IMR-90 (cell line): Measurements from ENCODE around the gene LPAR2. TPM values are rescaled to one million over a fixed set of nuclear protein-coding genes. Genes with fewer than 3 reads are reported as not detected.

ENCODE experiments used
- ATAC-seq: fragments of 200-7000 bp; cut with Tn5 transposase; 2 replicates; pipeline ENCODE4 v1.9.1; 2020; ENCODE audit warnings: low read depth, mild to moderate bottlenecking, moderate library complexity
- BruUV-seq: library from RNA; stranded (reverse); fragments of 400-500 nt; replicated peaks from 2 replicates; lab custom pipeline; 2021; lab: Mats Ljungman, UMichigan
- CTCF ChIA-PET: fragments of 300-600 bp; formaldehyde crosslinking; extraction: SDS; loops from one replicate; lab custom pipeline; 2021; ENCODE audit warnings: antibody characterized with exemption; lab: Yijun Ruan, JAX
- POLR2A ChIA-PET: fragments of 300-600 bp; sonication (Branson Sonifier 250); formaldehyde crosslinking; loops from one replicate; lab custom pipeline; 2022; ENCODE audit warnings: antibody characterized with exemption; ENCODE audit not compliant: unreplicated experiment; lab: Charles Lee
- DNase-seq: peaks from one replicate; pipeline ENCODE4 v3.0.0; 2013
- H2AFZ ChIP-seq: replicated peaks from 2 replicates; pipeline ENCODE3; 2013; ENCODE audit warnings: low read length, mild to moderate bottlenecking; ENCODE audit not compliant: poor library complexity
- H2AK5ac ChIP-seq: 2 replicates; pipeline ENCODE4 v1.6.1; 2013; ENCODE audit warnings: low read depth, low read length, inconsistent platforms
- H2AK9ac ChIP-seq: replicated peaks from 2 replicates; pipeline ENCODE3; 2013; ENCODE audit warnings: mild to moderate bottlenecking, low read depth, low read length, moderate library complexity; ENCODE audit not compliant: poor library complexity
- H2BK120ac ChIP-seq: 2 replicates; pipeline ENCODE4 v1.6.1; 2013; ENCODE audit warnings: low read depth, low read length, inconsistent platforms
- H2BK15ac ChIP-seq: 3 replicates; pipeline ENCODE4 v1.6.1; 2013; ENCODE audit warnings: low read depth, low read length, inconsistent platforms
- H2BK20ac ChIP-seq: 2 replicates; pipeline ENCODE4 v1.6.1; 2013; ENCODE audit warnings: low read depth, mild to moderate bottlenecking, inconsistent platforms, low read length, moderate library complexity
- H2BK5ac ChIP-seq: 2 replicates; pipeline ENCODE4 v1.6.1; 2013; ENCODE audit warnings: mild to moderate bottlenecking, low read depth, low read length, inconsistent platforms; ENCODE audit not compliant: poor library complexity, severe bottlenecking
- H3K14ac ChIP-seq: replicated peaks from 2 replicates; pipeline ENCODE4 v1.6.1; 2013; ENCODE audit warnings: low read depth, low read length, inconsistent platforms
- H3K18ac ChIP-seq: 2 replicates; pipeline ENCODE4 v1.6.1; 2013; ENCODE audit warnings: low read depth, low read length, control low read depth
- H3K23ac ChIP-seq: 2 replicates; pipeline ENCODE4 v1.6.1; 2013; ENCODE audit warnings: low read depth, low read length, inconsistent platforms
- H3K27ac ChIP-seq: 2 replicates; pipeline ENCODE4 v1.5.1; 2013; ENCODE audit warnings: mild to moderate bottlenecking, control low read depth, low read length; ENCODE audit not compliant: insufficient read depth
- H3K27me3 ChIP-seq: 2 replicates; pipeline ENCODE4 v1.6.1; 2013; ENCODE audit warnings: low read length; ENCODE audit not compliant: control insufficient read depth, insufficient read depth
- H3K36me3 ChIP-seq: 2 replicates; pipeline ENCODE4 v1.6.1; 2013; ENCODE audit warnings: low read length, mixed read lengths; ENCODE audit not compliant: control insufficient read depth, insufficient read depth
- H3K4ac ChIP-seq: 2 replicates; pipeline ENCODE4 v1.6.1; 2013; ENCODE audit warnings: low read depth, low read length, inconsistent platforms
- H3K4me1 ChIP-seq: 2 replicates; pipeline ENCODE4 v1.6.1; 2013; ENCODE audit warnings: low read length, mixed read lengths; ENCODE audit not compliant: control insufficient read depth, insufficient read depth
- H3K4me2 ChIP-seq: 2 replicates; pipeline ENCODE4 v1.6.1; 2013; ENCODE audit warnings: low read depth, mild to moderate bottlenecking, control low read depth, low read length, moderate library complexity
- H3K4me3 ChIP-seq: 2 replicates; pipeline ENCODE4 v1.5.1; 2013; ENCODE audit warnings: low read depth, mild to moderate bottlenecking, control low read depth, low read length, moderate library complexity; ENCODE audit not compliant: insufficient read depth
- H3K56ac ChIP-seq: 2 replicates; pipeline ENCODE4 v1.6.1; 2013; ENCODE audit warnings: low read length, inconsistent platforms; ENCODE audit not compliant: insufficient read depth; ENCODE audit errors: extremely low read depth
- H3K79me1 ChIP-seq, 2 experiments: 2 replicates each; pipeline ENCODE4 v1.6.1; 2013; ENCODE audit warnings: low read length in 2 of 2, inconsistent platforms in 1 of 2, low read depth in 1 of 2
- H3K9ac ChIP-seq: 2 replicates; pipeline ENCODE4 v1.6.1; 2013; ENCODE audit warnings: low read depth, low read length, control low read depth
- H3K9me1 ChIP-seq: 2 replicates; pipeline ENCODE4 v1.6.1; 2013; ENCODE audit warnings: low read length, inconsistent platforms; ENCODE audit not compliant: insufficient read depth
- H3K9me3 ChIP-seq: 2 replicates; pipeline ENCODE4 v1.6.1; 2013; ENCODE audit warnings: low read length; ENCODE audit not compliant: control insufficient read depth, insufficient read depth
- H4K20me1 ChIP-seq: 2 replicates; pipeline ENCODE4 v1.6.1; 2013; ENCODE audit warnings: low read length, inconsistent platforms; ENCODE audit not compliant: insufficient read depth
- H4K5ac ChIP-seq: 2 replicates; pipeline ENCODE4 v1.6.1; 2013; ENCODE audit warnings: mild to moderate bottlenecking, low read depth, low read length, control low read depth
- H4K8ac ChIP-seq, 2 experiments: 2 replicates each; pipeline ENCODE4 v1.6.1; 2013; ENCODE audit warnings: low read depth in 2 of 2, low read length in 2 of 2, control low read depth in 1 of 2, inconsistent platforms in 1 of 2
- H4K91ac ChIP-seq: 2 replicates; pipeline ENCODE4 v1.6.1; 2013; ENCODE audit warnings: low read depth, low read length, inconsistent platforms; ENCODE audit not compliant: insufficient read depth
- BHLHE40 ChIP-seq: fragments of 150-350 bp; IDR thresholded peaks from 2 replicates; pipeline ENCODE4 v1.6.1; 2016; ENCODE audit warnings: mild to moderate bottlenecking, low read depth, low read length
- CEBPB ChIP-seq: IDR thresholded peaks from 2 replicates; pipeline ENCODE4 v1.6.1; 2012; ENCODE audit warnings: low read depth, low read length, improper control_type of control experiment
- CHD1 ChIP-seq: IDR thresholded peaks from 2 replicates; pipeline ENCODE4 v1.6.1; 2012; ENCODE audit warnings: low read depth, low read length, improper control_type of control experiment
- FOS ChIP-seq: fragments of 150-350 bp; IDR thresholded peaks from 2 replicates; pipeline ENCODE4 v1.6.1; 2016; ENCODE audit warnings: low read depth, low read length
- MAFK ChIP-seq: IDR thresholded peaks from 2 replicates; pipeline ENCODE4 v1.6.1; 2012; ENCODE audit warnings: low read depth, low read length, improper control_type of control experiment
- MAZ ChIP-seq: IDR thresholded peaks from 2 replicates; pipeline ENCODE4 v1.6.1; 2012; ENCODE audit warnings: low read depth, mild to moderate bottlenecking, low read length, improper control_type of control experiment, moderate library complexity, borderline replicate concordance
- MXI1 ChIP-seq: IDR thresholded peaks from 2 replicates; pipeline ENCODE4 v1.6.1; 2012; ENCODE audit warnings: low read depth, mild to moderate bottlenecking, low read length, moderate library complexity, borderline replicate concordance
- NFE2L2 ChIP-seq: fragments of 150-350 bp; IDR thresholded peaks from 2 replicates; pipeline ENCODE4 v1.6.1; 2016; ENCODE audit warnings: low read depth, mild to moderate bottlenecking, low read length
- POLR2A ChIP-seq: IDR thresholded peaks from 2 replicates; pipeline ENCODE4 v1.6.1; 2012; ENCODE audit warnings: mild to moderate bottlenecking, low read depth, low read length
- RAD21 ChIP-seq: IDR thresholded peaks from 2 replicates; pipeline ENCODE4 v1.6.1; 2012; ENCODE audit warnings: low read length, improper control_type of control experiment
- RCOR1 ChIP-seq: IDR thresholded peaks from 2 replicates; pipeline ENCODE4 v1.6.1; 2012; ENCODE audit warnings: mild to moderate bottlenecking, low read length, improper control_type of control experiment; ENCODE audit not compliant: insufficient replicate concordance
- RFX5 ChIP-seq: IDR thresholded peaks from 2 replicates; pipeline ENCODE4 v1.8.0; 2012; ENCODE audit warnings: low read depth, mild to moderate bottlenecking, low read length, moderate library complexity
- SMC3 ChIP-seq: fragments of 150-350 bp; IDR thresholded peaks from 2 replicates; pipeline ENCODE4 v1.6.1; 2016; ENCODE audit warnings: low read depth, mild to moderate bottlenecking, antibody characterized with exemption, low read length, moderate library complexity
- USF2 ChIP-seq: fragments of 150-350 bp; IDR thresholded peaks from 2 replicates; pipeline ENCODE4 v1.6.1; 2017; ENCODE audit warnings: mild to moderate bottlenecking, antibody characterized with exemption, low read length, low read depth
- WGBS, 2 experiments: methylation state at CpG; one replicate each; pipeline versions ENCODE4 v1.1.5 to v1.1.7; 2013; ENCODE audit warnings: missing lambda C conversion rate in 2 of 2; ENCODE audit not compliant: insufficient read length in 1 of 2; ENCODE audit errors: extremely low coverage in 2 of 2; 5-methylcytosine and 5-hydroxymethylcytosine counted together
- dilution Hi-C: fragments of 300-500 bp; cut with HindIII; formaldehyde crosslinking; loops from one replicate; pipeline ENCODE4 v1.14.3; 2018; ENCODE audit warnings: low sequenced_read_pairs; ENCODE audit not compliant: unreplicated experiment
- in situ Hi-C: fragments of 300-500 bp; cut with MboI; formaldehyde crosslinking; loops from 3 replicates; pipeline ENCODE4 v1.14.3; 2019; ENCODE audit warnings: low sequenced_read_pairs, inconsistent platforms, mixed read lengths
- intact Hi-C: fragments of 100-400 bp; cut with micrococcal nuclease; formaldehyde crosslinking; loops from 2 replicates; pipeline ENCODE4 v1.10.0; 2022
- polyA plus RNA-seq, 3 experiments: library from polyadenylated mRNA; depleted of rRNA; stranded (reverse); fragments of >200 nt; gene quantifications; 2 replicates each; pipeline ENCODE4 v1.2.3, GENCODE V29; 2012; ENCODE audit warnings: low replicate concordance in 1 of 3
- total RNA-seq: library from RNA; depleted of rRNA; stranded (reverse); fragments of >200 nt; gene quantifications from 2 replicates; pipeline ENCODE4 v1.2.3, GENCODE V29; 2012
- TF ChIP-seq, protein P1 (sequence below): conservative IDR thresholded peaks from 2 replicates; pipeline ENCODE4 v1.5.1; 2012; ENCODE audit warnings: mild to moderate bottlenecking, low read depth, low read length, improper control_type of control experiment

LPAR2 gene
- total and polyA plus RNA-seq, 2 of the 4 experiments (the other 2 are of a cell fraction) = under 0.01 to 5.4 TPM

DNA sequence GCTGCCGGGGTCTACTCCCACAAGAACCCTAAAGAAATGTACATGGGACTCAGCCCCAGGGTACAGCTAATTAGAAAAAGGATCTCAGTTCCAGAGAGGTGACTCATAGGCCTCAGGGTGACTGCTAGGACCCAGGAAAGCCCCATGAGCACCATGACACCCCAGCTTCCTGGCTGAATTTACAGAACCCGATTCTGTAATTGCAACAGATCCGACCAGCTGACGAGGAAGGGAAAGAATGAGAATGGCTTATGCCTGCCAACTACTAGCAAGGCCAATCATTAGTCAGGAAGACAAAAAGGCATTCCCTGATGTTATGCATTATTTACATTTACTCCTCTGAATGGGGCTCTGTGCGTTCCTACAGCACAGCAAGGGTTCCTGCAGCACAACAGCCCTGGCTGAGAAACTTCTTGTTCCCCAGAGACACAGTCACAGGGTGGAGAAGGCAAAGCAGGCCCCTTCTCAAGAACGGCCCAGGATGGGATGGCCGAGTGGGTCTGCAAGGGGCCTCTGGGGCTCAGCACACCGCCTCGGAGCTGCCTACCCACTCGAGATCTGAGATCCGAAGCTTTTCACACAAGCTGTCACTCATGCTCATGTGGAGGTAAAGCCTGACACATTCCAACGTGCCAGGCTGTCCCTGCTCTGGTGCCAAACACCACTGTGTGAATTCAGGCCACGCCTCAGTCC is 36.7 kb downstream of the LPAR2 start:
- Histone ChIP-seq H2BK5ac (peak overlapping the region; percentile 80), H3K9me3 (no peaks in the 10 kb centered on the region), H3K4ac (peak overlapping the region; percentile 98), H3K9ac (peak overlapping the region; percentile 39), H4K91ac (peak overlapping the region; percentile 88), H3K14ac (peak overlapping the region; percentile 95), H3K23ac (peak overlapping the region; percentile 82), H2BK15ac (peak overlapping the region; percentile 66; the same call in 2 of the 3 replicates), H3K4me2 (peak overlapping the region; percentile 49), H2AFZ (peak overlapping the region; percentile 85), H3K27ac (peak overlapping the region; percentile 80), H3K9me1 (peaks cover 24% of the 10 kb centered on the region), H3K4me1 (peaks cover 19% of the 10 kb centered on the region), H3K79me1 (peaks cover 0 to 10% of the 10 kb centered on the region in 2 experiments; a peak in 2 of 4 replicates), H4K20me1 (no peaks in the 10 kb centered on the region), H3K4me3 (no peak overlapping the region), H4K8ac (peak overlapping the region; percentile 56 to 87; a peak in 3 of 4 replicates), H2BK120ac (peak overlapping the region; percentile 95), H3K56ac (peak overlapping the region; percentile 46), H4K5ac (peak overlapping the region; percentile 77), H3K18ac (peak overlapping the region; percentile 90), H3K36me3 (no peaks in the 10 kb centered on the region), H2AK9ac (peak overlapping the region; percentile 68), H2BK20ac (peak overlapping the region; percentile 92), H2AK5ac (peak overlapping the region; percentile 82), H3K27me3 (no peaks in the 10 kb centered on the region)
- DNase-seq (peak; percentile 99), ATAC-seq (peak; percentile 92)
- POLR2A ChIA-PET = interaction anchor here (0.6 kb wide), 1 partner anchor 127 kb away, joined by 5 read pairs; no protein-coding TSS in a partner anchor
- CTCF ChIA-PET = interaction anchor here (0.6 to 1.6 kb wide), 3 partner anchors 10 to 101 kb away, joined by 3 to 4 read pairs (median 3); no protein-coding TSS in a partner anchor
- in situ Hi-C loops (no loop called here), intact Hi-C loops (no loop called here), dilution Hi-C loops (no loop called here)
- 13% methylated on average over 8 of the region's 13 CpGs; no CpG with 5 or more reads in 1 of the 2 experiments for WGBS, 2 experiments
- no TSS peak for BruUV-seq
- TF ChIP-seq RFX5 (no peak), SMC3 (no peak), CHD1 (no peak), USF2 (peak; percentile 70; the same call in 1 of the 2 replicates), MAFK (no peak), POLR2A (no peak), MXI1 (no peak; the same call in 1 of the 2 replicates), BHLHE40 (0 out of 2 replicates have a peak, but pooled peaks have one; percentile 31), MAZ (peak; percentile 15; the same call in 1 of the 2 replicates), RCOR1 (no peak), NFE2L2 (no peak), RAD21 (no peak), FOS (peak; percentile 93), CEBPB (peak; percentile 98)
- TF ChIP-seq, protein P1, sequence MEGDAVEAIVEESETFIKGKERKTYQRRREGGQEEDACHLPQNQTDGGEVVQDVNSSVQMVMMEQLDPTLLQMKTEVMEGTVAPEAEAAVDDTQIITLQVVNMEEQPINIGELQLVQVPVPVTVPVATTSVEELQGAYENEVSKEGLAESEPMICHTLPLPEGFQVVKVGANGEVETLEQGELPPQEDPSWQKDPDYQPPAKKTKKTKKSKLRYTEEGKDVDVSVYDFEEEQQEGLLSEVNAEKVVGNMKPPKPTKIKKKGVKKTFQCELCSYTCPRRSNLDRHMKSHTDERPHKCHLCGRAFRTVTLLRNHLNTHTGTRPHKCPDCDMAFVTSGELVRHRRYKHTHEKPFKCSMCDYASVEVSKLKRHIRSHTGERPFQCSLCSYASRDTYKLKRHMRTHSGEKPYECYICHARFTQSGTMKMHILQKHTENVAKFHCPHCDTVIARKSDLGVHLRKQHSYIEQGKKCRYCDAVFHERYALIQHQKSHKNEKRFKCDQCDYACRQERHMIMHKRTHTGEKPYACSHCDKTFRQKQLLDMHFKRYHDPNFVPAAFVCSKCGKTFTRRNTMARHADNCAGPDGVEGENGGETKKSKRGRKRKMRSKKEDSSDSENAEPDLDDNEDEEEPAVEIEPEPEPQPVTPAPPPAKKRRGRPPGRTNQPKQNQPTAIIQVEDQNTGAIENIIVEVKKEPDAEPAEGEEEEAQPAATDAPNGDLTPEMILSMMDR = no peak
